Esophagus squamous epithelium (tissue), 4 donors: ENCODE results near the gene TAS1R1.

Experiments
- POLR2A ChIP-seq, 4 donors: fragments of 450-650 bp; IDR thresholded peaks; one replicate each; pipeline ENCODE4 v1.6.1; 2017; ENCODE audit warnings: antibody characterized with exemption in 4 of 4, mild to moderate bottlenecking in 4 of 4, moderate library complexity in 3 of 4
- TF ChIP-seq, protein P1 (sequence below), 6 experiments: fragments of 450-650 bp in 4 of 6; fragments of 200-600 bp in 2 of 6; sonication (generic) in 2 of 6; IDR thresholded peaks; one replicate each; pipeline ENCODE4 v1.5.1; 2016 to 2019; ENCODE audit warnings: antibody characterized with exemption in 6 of 6, mild to moderate bottlenecking in 4 of 6, moderate library complexity in 4 of 6

DNA sequence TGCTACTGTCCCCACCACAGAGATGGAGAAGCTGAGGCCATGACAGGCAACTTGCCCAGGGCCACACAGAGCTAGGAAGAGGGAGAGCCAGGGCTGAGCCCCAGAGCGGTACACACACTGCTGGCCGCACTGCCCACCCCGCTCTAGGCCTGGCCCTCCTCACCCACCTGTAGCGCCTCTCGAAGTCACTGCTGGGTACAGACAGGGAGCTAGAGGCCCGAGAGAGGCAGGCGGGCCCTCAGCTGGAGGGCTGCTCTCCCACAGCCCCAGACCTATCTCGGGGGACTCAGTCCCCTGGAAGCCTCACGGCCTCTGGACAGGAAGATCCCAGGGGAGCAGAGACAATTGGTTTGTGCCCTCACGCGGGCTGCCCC lies 46.3 kb upstream of the TAS1R1 start:
- TF ChIP-seq, protein P1, sequence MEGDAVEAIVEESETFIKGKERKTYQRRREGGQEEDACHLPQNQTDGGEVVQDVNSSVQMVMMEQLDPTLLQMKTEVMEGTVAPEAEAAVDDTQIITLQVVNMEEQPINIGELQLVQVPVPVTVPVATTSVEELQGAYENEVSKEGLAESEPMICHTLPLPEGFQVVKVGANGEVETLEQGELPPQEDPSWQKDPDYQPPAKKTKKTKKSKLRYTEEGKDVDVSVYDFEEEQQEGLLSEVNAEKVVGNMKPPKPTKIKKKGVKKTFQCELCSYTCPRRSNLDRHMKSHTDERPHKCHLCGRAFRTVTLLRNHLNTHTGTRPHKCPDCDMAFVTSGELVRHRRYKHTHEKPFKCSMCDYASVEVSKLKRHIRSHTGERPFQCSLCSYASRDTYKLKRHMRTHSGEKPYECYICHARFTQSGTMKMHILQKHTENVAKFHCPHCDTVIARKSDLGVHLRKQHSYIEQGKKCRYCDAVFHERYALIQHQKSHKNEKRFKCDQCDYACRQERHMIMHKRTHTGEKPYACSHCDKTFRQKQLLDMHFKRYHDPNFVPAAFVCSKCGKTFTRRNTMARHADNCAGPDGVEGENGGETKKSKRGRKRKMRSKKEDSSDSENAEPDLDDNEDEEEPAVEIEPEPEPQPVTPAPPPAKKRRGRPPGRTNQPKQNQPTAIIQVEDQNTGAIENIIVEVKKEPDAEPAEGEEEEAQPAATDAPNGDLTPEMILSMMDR (IDR thresholded peaks at IDR 0.05): no peak
- TF ChIP-seq POLR2A (IDR thresholded peaks at IDR 0.05): no peak
